Kidney (tissue), 14 donors: ENCODE data around the gene TNFAIP2. TPM values are rescaled to one million over a fixed set of nuclear protein-coding genes. Genes with fewer than 3 reads are reported as not detected.

Source experiments
- DNase-seq, 5 donors: peaks; one replicate each; pipeline ENCODE4 v3.0.0-alpha.2; 2013 to 2020
- FAIRE-seq: peaks from 2 replicates; lab custom pipeline; 2012; peaks lifted over from hg19 to GRCh38; lab: Jason Lieb, UNC
- H3K27ac ChIP-seq, 2 donors: one replicate each; pipeline ENCODE4 v1.7.0; 2013; ENCODE audit warnings: low read depth in 2 of 2, low read length in 2 of 2, inconsistent platforms in 1 of 2
- H3K27me3 ChIP-seq: one replicate; pipeline ENCODE4 v1.7.1; 2013; ENCODE audit warnings: low read length, inconsistent platforms; ENCODE audit not compliant: control insufficient read depth, insufficient read depth
- H3K36me3 ChIP-seq, 3 donors: one replicate each; pipeline versions ENCODE4 v1.7.0 to v1.7.1; 2013; ENCODE audit warnings: low read length in 3 of 3, control low read depth in 1 of 3, inconsistent platforms in 1 of 3; ENCODE audit not compliant: insufficient read depth in 3 of 3, control insufficient read depth in 2 of 3
- H3K4me1 ChIP-seq, 3 donors: one replicate each; pipeline versions ENCODE4 v1.7.0 to v1.7.1; 2013; ENCODE audit warnings: low read length in 3 of 3, inconsistent platforms in 1 of 3, low read depth in 1 of 3; ENCODE audit not compliant: control insufficient read depth in 2 of 3, insufficient read depth in 2 of 3
- H3K4me3 ChIP-seq, 3 donors: one replicate each; pipeline versions ENCODE4 v1.7.0 to v1.8.1; 2013; ENCODE audit warnings: low read length in 3 of 3, control low read depth in 1 of 3, inconsistent platforms in 1 of 3
- H3K9ac ChIP-seq, 3 donors: one replicate each; pipeline versions ENCODE4 v1.7.0 to v1.7.1; 2013; ENCODE audit warnings: low read length in 3 of 3, control low read depth in 1 of 3, inconsistent platforms in 1 of 3
- H3K9me3 ChIP-seq, 3 donors: one replicate each; pipeline versions ENCODE4 v1.7.0 to v1.7.1; 2013; ENCODE audit warnings: low read length in 3 of 3, control low read depth in 1 of 3, inconsistent platforms in 1 of 3; ENCODE audit not compliant: control insufficient read depth in 2 of 3, insufficient read depth in 1 of 3
- CTCF ChIP-seq: IDR thresholded peaks from 3 replicates; pipeline ENCODE4 v1.5.1; 2012; ENCODE audit warnings: mild to moderate bottlenecking, moderate library complexity, borderline replicate concordance; ENCODE audit not compliant: insufficient read depth; ENCODE audit errors: extremely low read depth
- intact Hi-C: fragments of 100-400 bp; cut with DNase I; formaldehyde crosslinking; loops from one replicate; pipeline ENCODE4 v1.11.1; 2022
- polyA plus RNA-seq: library from polyadenylated mRNA; stranded (reverse); fragments of 350-450 nt; fragmentation: Illumina TruSeq; extraction: RNeasy Lipid Tissue Mini Kit (QIAGEN cat#74804); gene quantifications from one replicate; pipeline ENCODE4 v1.2.3, GENCODE V29; 2014; ENCODE audit warnings: low read depth, low replicate concordance; ENCODE audit not compliant: insufficient read depth
- total RNA-seq: library from RNA; stranded (reverse); fragmentation: NEBNext Ultra II Directional; extraction: Animal tissue kit (Norgen Biotek cat#: 25700); gene quantifications from one replicate; pipeline ENCODE4 v1.2.1, GENCODE V29; 2021
- donor health status: control.
- donor health status: control.
- donor health status: control.
- donor health status: control.
- donor health status: control.
- donor health status: DM: yes; HTN: yes; CAD: no.
- donor health status: Normal renal cell carcinoma (clear cell type).

TNFAIP2 gene
- total and polyA plus RNA-seq, 2 donors from 2014 or later, result 42.9 to 301 TPM

GRCh38 chr14:103134919-103135318 is 11.7 kb downstream of the TNFAIP2 start:
- FAIRE-seq, result no peak
- Histone ChIP-seq H3K36me3 (peaks cover 4 to 16% (median 6%) of the 10 kb centered on the region in 3 donors), H3K4me1 (peaks cover 0 to 27% (median 15%) of the 10 kb centered on the region in 3 donors), H3K27me3 (no peaks in the 10 kb centered on the region), H3K4me3 (no peak overlapping the region), H3K9me3 (no peaks in the 10 kb centered on the region), H3K9ac (no peak overlapping the region), H3K27ac (no peak overlapping the region)
- DNase-seq, result no peak
- intact Hi-C loops, result no loop called here
- no peak for TF ChIP-seq CTCF

- no peak overlapping the region for H3K4me3 ChIP-seq
- H3K4me1 ChIP-seq, result peaks cover 0 to 20% (median 12%) of the 10 kb centered on the region in 3 donors
- H3K27me3 ChIP-seq, result no peaks in the 10 kb centered on the region
- H3K27ac ChIP-seq, result no peak overlapping the region
- FAIRE-seq (no peak), DNase-seq (peak in 2 of 5 donors; percentile 46 to 61)
- H3K36me3 ChIP-seq, result peaks cover 4 to 16% (median 6%) of the 10 kb centered on the region in 3 donors
- H3K9me3 ChIP-seq, result no peaks in the 10 kb centered on the region
- intact Hi-C loops, result no loop called here
- no peak overlapping the region for H3K9ac ChIP-seq
- no peak for TF ChIP-seq CTCF
Measured at GRCh38 chr14:103135333-103136260, 12.3 kb downstream of the TNFAIP2 start.

- H3K9me3 ChIP-seq, result no peaks in the 10 kb centered on the region
- H3K4me3 ChIP-seq, result no peak overlapping the region
- H3K27me3 ChIP-seq, result no peaks in the 10 kb centered on the region
- H3K4me1 ChIP-seq, result peaks cover 0 to 10% (median 3%) of the 10 kb centered on the region in 3 donors
- no peak overlapping the region for H3K27ac ChIP-seq
- intact Hi-C loops, result no loop called here
- peaks cover 4 to 16% (median 6%) of the 10 kb centered on the region in 3 donors for H3K36me3 ChIP-seq
- FAIRE-seq (no peak), DNase-seq (peak in 2 of 5 donors; percentile 53 to 73)
- no peak overlapping the region for H3K9ac ChIP-seq
- no peak for TF ChIP-seq CTCF
Measured at GRCh38 chr14:103136388-103137271, 13.4 kb downstream of the TNFAIP2 start.
